BJ (cell line): ENCODE data around the gene WFIKKN1. TPM values are rescaled to one million over a fixed set of nuclear protein-coding genes. Genes with fewer than 3 reads are reported as not detected.
A peak's percentile ranks its signal among the peaks of the same experiment; 100 is the strongest.

Source experiments
- CTCF ChIA-PET: fragments of 350-600 bp; formaldehyde crosslinking; extraction: SDS; loops from one replicate; lab custom pipeline; 2021; ENCODE audit warnings: antibody characterized with exemption, inconsistent platforms; lab: Yijun Ruan, JAX
- POLR2A ChIA-PET: fragments of 300-600 bp; sonication (Branson Sonifier 250); formaldehyde crosslinking; extraction: SDS; loops from one replicate; lab custom pipeline; 2021; ENCODE audit warnings: antibody characterized with exemption; lab: Charles Lee
- DNase-seq: peaks from one replicate; pipeline ENCODE4 v3.0.0-alpha.2; 2011; ENCODE audit warnings: low read depth
- H3K27me3 ChIP-seq: 2 replicates; pipeline ENCODE4 v1.6.0; 2011; ENCODE audit warnings: low read length; ENCODE audit not compliant: control insufficient read depth, insufficient read depth
- H3K36me3 ChIP-seq: 2 replicates; pipeline ENCODE4 v1.5.1; 2011; ENCODE audit warnings: low read length; ENCODE audit not compliant: control insufficient read depth, insufficient read depth
- H3K4me3 ChIP-seq: 2 replicates; pipeline ENCODE4 v1.5.1; 2011; ENCODE audit warnings: low read depth, mild to moderate bottlenecking, control low read depth, low read length
- CTCF ChIP-seq: IDR thresholded peaks from 2 replicates; pipeline ENCODE4 v1.5.1; 2011; ENCODE audit warnings: low read depth, mild to moderate bottlenecking, control low read depth, inconsistent platforms, low read length, moderate library complexity; ENCODE audit not compliant: insufficient read depth
- polyA plus RNA-seq: library from polyadenylated mRNA; depleted of rRNA; stranded (reverse); fragments of >200 nt; gene quantifications from 2 replicates; pipeline ENCODE4 v1.2.3, GENCODE V29; 2011

The WFIKKN1 gene
- polyA plus RNA-seq, 1 experiment, result not detected

- ChIA-PET POLR2A (no interaction called here), CTCF (interaction anchor here (0.6 to 1.8 kb wide), 4 partner anchors 22 to 101 kb away, joined by 3 to 5 read pairs (median 3); no protein-coding TSS in a partner anchor)
- DNase-seq, result no peak
- 0 out of 2 replicates have a peak, but pooled peaks have one; percentile 19 for TF ChIP-seq CTCF
- Histone ChIP-seq H3K27me3 (no peaks in the 10 kb centered on the region), H3K4me3 (no peak overlapping the region), H3K36me3 (peaks cover 6% of the 10 kb centered on the region)
Observed at GRCh38 chr16:600781-601180, 30.0 kb upstream of the WFIKKN1 start.

GRCh38 chr16:603933-604332 lies 26.9 kb upstream of the WFIKKN1 start:
- POLR2A ChIA-PET, result no interaction called here

GRCh38 chr16:606656-607307 lies 24.0 kb upstream of the WFIKKN1 start:
- ChIA-PET POLR2A (no interaction called here), CTCF (no interaction called here)
- DNase-seq, result no peak
- no peak for TF ChIP-seq CTCF
- Histone ChIP-seq H3K27me3 (no peaks in the 10 kb centered on the region), H3K4me3 (no peak overlapping the region), H3K36me3 (peaks cover 1% of the 10 kb centered on the region; the same call in 1 of the 2 replicates)

More at GRCh38 chr16:603933-604332, 26.9 kb upstream of the WFIKKN1 start:
- H3K27me3 ChIP-seq, result no peaks in the 10 kb centered on the region
- CTCF ChIA-PET, result no interaction called here
- DNase-seq, result no peak
- peaks cover 4% of the 10 kb centered on the region for H3K36me3 ChIP-seq
- TF ChIP-seq CTCF, result no peak
- no peak overlapping the region for H3K4me3 ChIP-seq

GRCh38 chr16:608019-608418 lies 22.8 kb upstream of the WFIKKN1 start:
- Histone ChIP-seq H3K27me3 (no peaks in the 10 kb centered on the region), H3K36me3 (peaks cover 1% of the 10 kb centered on the region; the same call in 1 of the 2 replicates), H3K4me3 (no peak overlapping the region)
- TF ChIP-seq CTCF, result no peak
- no peak for DNase-seq
- ChIA-PET CTCF (no interaction called here), POLR2A (no interaction called here)

- DNase-seq, result no peak
- no peak for TF ChIP-seq CTCF
- no peaks in the 10 kb centered on the region for H3K27me3 ChIP-seq
- ChIA-PET CTCF (interaction anchor here (0.6 to 1.0 kb wide), 2 partner anchors 17 to 209 kb away, joined by 3 read pairs; no protein-coding TSS in a partner anchor), POLR2A (no interaction called here)
- peaks cover 1% of the 10 kb centered on the region; the same call in 1 of the 2 replicates for H3K36me3 ChIP-seq
- H3K4me3 ChIP-seq, result no peak overlapping the region
Observed at GRCh38 chr16:609316-609715, 21.5 kb upstream of the WFIKKN1 start.
